ENCODE results near the gene ATP6V0A1. TPM values are rescaled to one million over a fixed set of nuclear protein-coding genes. Genes with fewer than 3 reads are reported as not detected.
A peak's percentile ranks its signal among the peaks of the same experiment; 100 is the strongest.
"Not testable (repeated sequence)": the region's sequence is repeated elsewhere in the genome, so short reads cannot be mapped to it uniquely, and the experiment has no call there.

The ATP6V0A1 gene
- total and polyA plus RNA-seq, 5 donors = 33.4 to 57.7 (median 45.2) TPM

DNA sequence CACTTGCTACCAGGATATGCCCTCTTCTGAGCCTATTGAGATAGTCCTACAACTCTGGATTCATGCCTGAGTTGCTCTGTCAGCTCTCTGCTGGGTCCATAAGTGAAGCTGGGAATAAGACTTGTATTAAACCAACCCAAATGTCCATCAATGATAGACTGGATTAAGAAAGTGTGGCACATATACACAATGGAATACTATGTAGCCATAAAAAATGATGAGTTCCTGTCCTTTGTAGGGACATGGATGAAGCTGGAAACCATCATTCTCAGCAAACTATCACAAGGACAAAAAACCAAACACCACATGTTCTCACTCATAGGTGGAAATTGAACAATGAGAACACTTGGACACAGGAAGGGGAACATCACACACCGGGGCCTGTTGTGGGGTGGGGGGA is 19.1 kb downstream of the ATP6V0A1 start:
- DNase-seq; H3K4me1 ChIP-seq (ENCODE audit: control insufficient read depth, insufficient read depth, low read length); intact Hi-C loops (cut with DNase I); ATAC-seq; H3K27ac ChIP-seq (ENCODE audit: low read length); H3K4me3 ChIP-seq (ENCODE audit: low read length); H3K27me3 ChIP-seq (ENCODE audit: control insufficient read depth, insufficient read depth); H3K9me3 ChIP-seq (ENCODE audit: control insufficient read depth, low read length): not testable (repeated sequence)
- WGBS = 88% methylated on average over 1 of the region's 1 CpG

DNA sequence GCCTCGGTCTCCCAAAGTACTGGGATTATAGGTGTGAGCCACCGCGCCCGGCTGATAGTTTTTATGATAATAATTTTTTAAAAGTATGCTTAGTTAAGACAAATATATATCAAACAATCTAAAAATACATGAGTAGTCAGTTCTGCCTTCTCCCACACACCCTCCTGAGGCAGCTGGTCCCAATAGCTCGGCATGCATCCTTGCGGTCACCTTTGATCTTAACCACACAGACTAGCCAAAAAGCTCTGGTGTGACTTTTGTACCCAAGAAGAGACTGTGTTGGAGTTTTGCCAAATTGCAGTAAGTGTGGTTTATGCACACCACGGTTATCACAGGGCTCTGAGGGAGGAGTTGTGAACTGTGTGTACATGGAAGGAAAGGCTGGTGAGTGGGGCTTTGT is 25.6 kb downstream of the ATP6V0A1 start:
- intact Hi-C loops (cut with DNase I) = no loop called here
- no peak for DNase-seq
- no peak overlapping the region for H3K27ac ChIP-seq (ENCODE audit: low read length)
- WGBS = 70% methylated on average over 7 of the region's 7 CpGs
- no peaks in the 10 kb centered on the region for H3K4me1 ChIP-seq (ENCODE audit: control insufficient read depth, insufficient read depth, low read length)
- H3K9me3 ChIP-seq (ENCODE audit: control insufficient read depth, low read length) = no peaks in the 10 kb centered on the region
- H3K4me3 ChIP-seq (ENCODE audit: low read length) = no peak overlapping the region
- no peaks in the 10 kb centered on the region for H3K27me3 ChIP-seq (ENCODE audit: control insufficient read depth, insufficient read depth)
- peak in 1 of 2 donors; percentile 63 for ATAC-seq

DNA sequence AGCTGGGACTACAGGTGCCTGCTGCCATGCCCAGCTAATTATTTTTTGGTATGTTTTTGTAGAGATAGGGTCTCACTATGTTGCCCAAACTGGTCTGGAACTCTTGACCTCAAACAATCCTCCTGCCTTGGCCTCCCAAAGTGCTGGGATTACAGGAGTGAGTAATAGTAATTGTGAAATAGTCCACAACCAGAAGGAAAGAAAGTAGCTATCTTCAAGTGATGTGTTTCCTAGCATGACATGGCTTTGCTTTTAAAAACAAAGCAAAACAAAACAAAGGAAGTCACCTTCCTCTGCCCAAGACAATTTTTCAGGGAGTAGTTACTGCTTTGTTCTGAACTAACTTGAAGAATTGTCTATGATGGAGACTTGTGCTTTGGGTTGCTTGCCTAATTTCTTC is 27.0 kb downstream of the ATP6V0A1 start:
- no peaks in the 10 kb centered on the region for H3K9me3 ChIP-seq (ENCODE audit: control insufficient read depth, low read length)
- H3K4me1 ChIP-seq (ENCODE audit: control insufficient read depth, insufficient read depth, low read length) = no peaks in the 10 kb centered on the region
- no peak for DNase-seq
- no peak overlapping the region for H3K27ac ChIP-seq (ENCODE audit: low read length)
- H3K4me3 ChIP-seq (ENCODE audit: low read length) = no peak overlapping the region
- intact Hi-C loops (cut with DNase I) = no loop called here
- ATAC-seq = no peak
- H3K27me3 ChIP-seq (ENCODE audit: control insufficient read depth, insufficient read depth) = no peaks in the 10 kb centered on the region

DNA sequence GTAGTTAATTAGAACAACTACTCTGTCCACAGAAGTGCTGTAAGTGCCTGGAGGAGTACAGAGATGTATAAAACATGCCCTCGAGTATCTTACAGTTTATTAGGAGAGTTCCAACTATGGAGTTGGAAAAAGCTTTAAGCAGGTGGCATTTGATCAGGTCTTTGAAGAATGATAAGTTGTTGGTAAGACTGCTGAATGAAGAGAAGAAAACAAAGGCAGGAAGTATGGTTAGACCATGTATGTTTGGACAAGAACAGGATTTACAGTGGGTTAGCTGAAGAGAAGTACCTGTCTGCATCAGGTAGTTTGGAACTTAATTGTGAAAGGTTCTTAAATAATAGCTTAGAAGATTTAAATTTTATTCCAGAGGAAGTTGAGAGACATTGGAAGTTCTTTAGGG is 29.4 kb downstream of the ATP6V0A1 start:
- ATAC-seq (no peak), DNase-seq (no peak)
- Histone ChIP-seq H3K27ac (ENCODE audit: low read length) (no peak overlapping the region), H3K9me3 (ENCODE audit: control insufficient read depth, low read length) (no peaks in the 10 kb centered on the region), H3K4me3 (ENCODE audit: low read length) (no peak overlapping the region), H3K4me1 (ENCODE audit: control insufficient read depth, insufficient read depth, low read length) (no peaks in the 10 kb centered on the region), H3K27me3 (ENCODE audit: control insufficient read depth, insufficient read depth) (no peaks in the 10 kb centered on the region)
- intact Hi-C loops (cut with DNase I) = no loop called here
- WGBS = 86% methylated on average over 1 of the region's 1 CpG

DNA sequence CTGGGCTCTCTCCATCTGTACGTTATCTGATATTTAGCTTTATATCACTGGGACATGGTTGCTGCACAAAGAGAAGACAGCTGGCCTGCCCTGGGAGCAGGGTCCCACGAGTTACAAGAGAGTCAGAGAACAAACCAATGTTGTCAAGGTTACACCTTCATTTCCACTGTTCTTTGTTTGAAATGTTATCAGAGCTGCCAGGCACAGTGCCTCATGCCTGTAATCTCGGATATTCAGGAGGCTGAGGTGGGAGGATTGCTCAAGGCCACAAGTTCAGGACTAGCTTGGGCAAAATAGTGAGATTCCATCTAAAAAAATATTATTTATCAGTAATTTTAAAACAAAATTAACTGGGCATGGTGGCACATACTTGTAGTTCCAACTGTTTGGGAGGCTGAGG is 34.6 kb downstream of the ATP6V0A1 start:
- WGBS = 65% methylated on average over 3 of the region's 3 CpGs
- no peak for ATAC-seq
- no peak overlapping the region for H3K27ac ChIP-seq (ENCODE audit: low read length)

DNA sequence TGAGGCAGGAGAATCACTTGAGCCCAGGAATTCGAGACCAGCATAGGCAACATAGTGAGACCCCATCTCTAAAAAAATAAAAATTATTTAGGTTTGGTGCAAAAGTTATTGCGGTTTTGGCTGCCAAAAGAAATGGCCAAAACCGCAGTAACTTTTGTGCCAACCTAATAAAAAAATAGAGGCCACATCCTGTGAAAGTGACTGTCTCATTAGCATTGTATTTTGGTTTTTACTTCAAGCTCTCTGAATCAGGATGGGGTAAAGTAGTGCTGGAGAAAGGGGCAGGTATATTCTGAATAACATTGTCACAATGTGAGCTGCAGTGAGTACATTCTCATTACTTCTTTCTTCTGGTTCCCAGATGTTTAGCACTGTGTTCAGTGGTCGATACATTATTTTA is 36.0 kb downstream of the ATP6V0A1 start:
- ATAC-seq (no peak), DNase-seq (no peak)
- H3K9me3 ChIP-seq (ENCODE audit: control insufficient read depth, low read length) = no peaks in the 10 kb centered on the region
- WGBS = 48% methylated on average over 4 of the region's 4 CpGs
- H3K27me3 ChIP-seq (ENCODE audit: control insufficient read depth, insufficient read depth) = no peaks in the 10 kb centered on the region
- H3K4me3 ChIP-seq (ENCODE audit: low read length) = no peak overlapping the region
- intact Hi-C loops (cut with DNase I) = no loop called here
- H3K27ac ChIP-seq (ENCODE audit: low read length) = no peak overlapping the region
- no peaks in the 10 kb centered on the region for H3K4me1 ChIP-seq (ENCODE audit: control insufficient read depth, insufficient read depth, low read length)

More for the DNA sequence above, 34.6 kb downstream of the ATP6V0A1 start:
- DNase-seq = no peak
- no peaks in the 10 kb centered on the region for H3K27me3 ChIP-seq (ENCODE audit: control insufficient read depth, insufficient read depth)
- H3K9me3 ChIP-seq (ENCODE audit: control insufficient read depth, low read length) = no peaks in the 10 kb centered on the region
- no peaks in the 10 kb centered on the region for H3K4me1 ChIP-seq (ENCODE audit: control insufficient read depth, insufficient read depth, low read length)
- H3K4me3 ChIP-seq (ENCODE audit: low read length) = no peak overlapping the region
- intact Hi-C loops (cut with DNase I) = no loop called here

DNA sequence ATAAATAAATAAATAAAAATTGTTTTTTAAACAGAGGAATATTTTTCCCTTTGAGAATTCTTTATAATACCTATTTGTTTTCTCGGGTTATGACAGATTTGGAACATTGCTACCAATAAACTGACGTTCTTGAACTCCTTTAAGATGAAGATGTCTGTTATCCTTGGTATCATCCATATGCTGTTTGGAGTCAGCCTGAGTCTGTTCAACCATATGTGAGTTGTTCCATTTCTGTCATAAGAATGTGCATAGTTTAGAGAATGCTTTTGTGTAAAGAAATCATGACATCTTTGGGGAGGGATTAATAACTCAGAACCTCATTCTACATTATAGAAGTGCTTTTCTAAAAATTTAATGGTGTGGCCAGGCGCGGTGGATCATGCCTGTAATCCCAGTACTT is 40.1 kb downstream of the ATP6V0A1 start:
- ATAC-seq = no peak
- Histone ChIP-seq H3K4me3 (ENCODE audit: low read length) (no peak overlapping the region), H3K4me1 (ENCODE audit: control insufficient read depth, insufficient read depth, low read length) (no peaks in the 10 kb centered on the region), H3K27ac (ENCODE audit: low read length) (no peak overlapping the region), H3K27me3 (ENCODE audit: control insufficient read depth, insufficient read depth) (no peaks in the 10 kb centered on the region), H3K9me3 (ENCODE audit: control insufficient read depth, low read length) (no peaks in the 10 kb centered on the region)
- no peak for DNase-seq
- intact Hi-C loops (cut with DNase I) = no loop called here
- WGBS = 95% methylated on average over 4 of the region's 4 CpGs

DNA sequence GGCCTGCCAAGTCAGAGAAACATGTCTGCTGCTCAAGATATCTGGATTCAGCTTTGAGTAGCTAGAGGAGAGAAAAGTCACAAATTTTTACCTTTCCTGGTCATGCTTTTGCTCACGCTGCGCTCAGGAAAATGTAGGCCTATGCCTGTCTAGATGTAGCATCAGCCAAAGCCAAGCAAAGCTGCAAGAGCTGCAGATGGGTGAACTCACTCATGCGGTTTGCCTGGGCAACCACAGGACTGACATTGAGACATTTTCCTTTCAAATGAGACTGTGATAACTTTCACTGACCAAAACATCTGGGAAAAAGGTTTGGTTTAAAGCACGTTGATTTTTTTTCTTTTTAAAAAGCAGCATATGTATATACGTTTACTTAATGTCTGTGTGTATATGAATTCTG is 43.4 kb downstream of the ATP6V0A1 start:
- ATAC-seq (no peak), DNase-seq (no peak)
- H3K9me3 ChIP-seq (ENCODE audit: control insufficient read depth, low read length) = no peaks in the 10 kb centered on the region
- no peaks in the 10 kb centered on the region for H3K4me1 ChIP-seq (ENCODE audit: control insufficient read depth, insufficient read depth, low read length)
- no peak overlapping the region for H3K27ac ChIP-seq (ENCODE audit: low read length)
- 89% methylated on average over 5 of the region's 5 CpGs for WGBS
- no peak overlapping the region for H3K4me3 ChIP-seq (ENCODE audit: low read length)
- H3K27me3 ChIP-seq (ENCODE audit: control insufficient read depth, insufficient read depth) = no peaks in the 10 kb centered on the region
- intact Hi-C loops (cut with DNase I) = no loop called here

DNA sequence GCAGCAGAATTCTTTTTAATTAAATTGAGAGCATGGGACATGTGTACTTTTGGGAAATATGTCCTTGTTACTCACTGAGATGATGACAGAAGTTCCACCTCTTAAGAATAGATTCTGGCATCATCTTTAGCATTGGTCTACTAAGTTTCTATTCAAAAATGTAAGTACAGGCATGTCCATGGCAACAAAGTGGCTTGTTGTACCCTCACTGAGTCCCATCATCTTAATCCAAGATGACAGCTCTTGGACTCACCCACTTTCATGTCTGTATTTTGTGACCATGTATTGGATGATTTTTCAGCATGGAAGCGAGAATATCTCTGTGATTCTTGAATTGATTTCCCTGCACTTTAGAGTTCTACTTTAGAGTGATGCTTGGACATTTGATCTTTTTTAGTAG is 44.2 kb downstream of the ATP6V0A1 start:
- H3K4me3 ChIP-seq (ENCODE audit: low read length) = no peak overlapping the region
- WGBS = 99% methylated on average over 1 of the region's 1 CpG
- ATAC-seq = no peak
- no peak for DNase-seq
- no peaks in the 10 kb centered on the region for H3K9me3 ChIP-seq (ENCODE audit: control insufficient read depth, low read length)
- no peak overlapping the region for H3K27ac ChIP-seq (ENCODE audit: low read length)
- no peaks in the 10 kb centered on the region for H3K4me1 ChIP-seq (ENCODE audit: control insufficient read depth, insufficient read depth, low read length)
- no peaks in the 10 kb centered on the region for H3K27me3 ChIP-seq (ENCODE audit: control insufficient read depth, insufficient read depth)
- intact Hi-C loops (cut with DNase I) = no loop called here

DNA sequence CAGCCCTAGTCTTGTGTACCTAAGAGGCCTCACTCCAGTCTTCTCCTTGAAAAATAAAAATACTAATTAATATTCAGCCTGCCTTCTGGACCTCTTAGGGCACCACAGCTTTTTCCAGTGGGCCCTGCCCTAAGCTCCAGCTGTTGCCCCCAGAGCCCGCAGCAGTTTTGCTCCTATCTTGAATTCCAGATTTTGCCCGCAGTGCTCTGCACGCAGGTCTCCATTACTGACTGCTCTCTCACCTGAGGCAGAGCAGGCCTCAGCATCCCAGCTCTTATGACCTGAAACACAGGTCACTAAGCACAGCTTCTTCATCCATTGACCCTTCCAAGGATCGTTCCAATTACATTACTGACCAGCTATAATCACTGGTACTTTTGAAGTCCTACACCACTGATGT is 49.0 kb downstream of the ATP6V0A1 start:
- 91% methylated on average over 4 of the region's 4 CpGs for WGBS
- DNase-seq (no peak), ATAC-seq (no peak)
- no peaks in the 10 kb centered on the region for H3K27me3 ChIP-seq (ENCODE audit: control insufficient read depth, insufficient read depth)
- no peaks in the 10 kb centered on the region for H3K9me3 ChIP-seq (ENCODE audit: control insufficient read depth, low read length)
- no peak overlapping the region for H3K4me3 ChIP-seq (ENCODE audit: low read length)
- H3K27ac ChIP-seq (ENCODE audit: low read length) = no peak overlapping the region
- H3K4me1 ChIP-seq (ENCODE audit: control insufficient read depth, insufficient read depth, low read length) = peaks cover 6% of the 10 kb centered on the region
- intact Hi-C loops (cut with DNase I) = loop anchor here in 1 of 4 donors (5.0 kb wide), 1 partner anchor 35 kb away; no protein-coding TSS in a partner anchor

DNA sequence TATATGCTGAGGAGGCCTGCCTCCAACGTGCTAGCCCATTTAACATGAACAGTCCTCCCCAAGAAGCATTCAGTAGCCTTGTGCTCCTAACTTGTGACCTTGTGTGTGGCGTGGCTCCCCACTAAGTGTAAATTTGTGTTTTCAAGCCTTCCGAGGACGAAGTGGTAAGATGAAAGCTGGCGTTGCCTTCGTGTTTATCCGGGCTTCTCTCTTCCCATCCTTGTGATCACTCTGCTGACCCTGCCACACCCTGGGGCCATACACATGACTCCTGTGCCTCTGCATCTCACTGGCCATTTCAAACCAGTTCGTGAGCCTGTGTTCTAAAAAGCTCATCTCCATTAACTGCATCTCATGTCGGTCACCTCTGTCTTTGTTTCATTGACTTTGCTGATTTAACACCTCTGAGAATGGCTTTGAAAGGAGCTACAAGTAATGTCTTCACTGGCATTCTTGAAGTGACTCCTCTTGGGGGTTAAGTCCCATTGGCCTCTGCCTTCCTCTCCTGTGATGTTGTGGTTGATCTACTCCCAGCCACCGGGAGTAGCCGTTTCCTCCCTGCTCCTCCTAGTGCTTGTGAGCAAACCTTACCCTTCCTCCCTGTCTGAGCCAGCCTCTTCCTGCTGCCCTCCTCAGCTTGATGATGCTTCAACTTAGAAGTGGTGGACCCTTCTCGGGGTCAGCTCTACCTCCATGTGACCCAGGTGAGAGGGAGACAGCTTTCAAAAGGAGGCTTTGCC is 49.9 kb downstream of the ATP6V0A1 start:
- H3K27me3 ChIP-seq (ENCODE audit: control insufficient read depth, insufficient read depth) = no peaks in the 10 kb centered on the region
- H3K9me3 ChIP-seq (ENCODE audit: control insufficient read depth, low read length) = no peaks in the 10 kb centered on the region
- no peak for DNase-seq
- no peak overlapping the region for H3K4me3 ChIP-seq (ENCODE audit: low read length)
- H3K4me1 ChIP-seq (ENCODE audit: control insufficient read depth, insufficient read depth, low read length) = peaks cover 8% of the 10 kb centered on the region
- intact Hi-C loops (cut with DNase I) = loop anchor here in 1 of 4 donors (5.0 kb wide), 1 partner anchor 36 kb away; no protein-coding TSS in a partner anchor
- no peak overlapping the region for H3K27ac ChIP-seq (ENCODE audit: low read length)
- WGBS = 73% methylated on average over 12 of the region's 12 CpGs
- ATAC-seq = peak in 1 of 2 donors; percentile 44

DNA sequence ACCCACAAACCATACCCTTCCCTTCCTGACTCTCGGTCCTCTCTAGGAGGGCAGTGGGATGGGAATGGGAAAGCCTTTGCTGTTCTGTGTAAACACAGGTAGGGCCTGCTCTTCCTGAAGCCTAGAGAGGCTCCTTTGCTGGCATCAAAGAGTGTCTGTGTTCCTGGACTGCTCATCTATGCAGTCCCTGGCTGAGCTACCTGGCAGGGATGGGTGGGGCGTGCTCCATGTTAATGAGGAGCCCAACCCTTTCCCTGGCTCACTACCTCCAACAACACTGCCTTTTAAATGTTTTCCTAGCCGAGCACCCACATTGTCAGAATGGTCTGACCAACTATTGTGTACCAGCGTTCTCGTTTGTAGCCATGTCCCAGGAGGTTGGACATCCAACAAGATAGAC is 50.7 kb downstream of the ATP6V0A1 start:
- intact Hi-C loops (cut with DNase I) = loop anchor here in 1 of 4 donors (5.0 kb wide), 1 partner anchor 37 kb away; no protein-coding TSS in a partner anchor
- no peak for ATAC-seq
- no peak for DNase-seq
- Histone ChIP-seq H3K4me3 (ENCODE audit: low read length) (no peak overlapping the region), H3K9me3 (ENCODE audit: control insufficient read depth, low read length) (no peaks in the 10 kb centered on the region), H3K27me3 (ENCODE audit: control insufficient read depth, insufficient read depth) (no peaks in the 10 kb centered on the region), H3K27ac (ENCODE audit: low read length) (no peak overlapping the region), H3K4me1 (ENCODE audit: control insufficient read depth, insufficient read depth, low read length) (peaks cover 13% of the 10 kb centered on the region)
- 87% methylated on average over 5 of the region's 5 CpGs for WGBS

Measured in right cardiac atrium (tissue), 5 donors.